Measurements from ENCODE around the gene DYNC1LI1. TPM values are rescaled to one million over a fixed set of nuclear protein-coding genes. Genes with fewer than 3 reads are reported as not detected.

DYNC1LI1 gene
- total and polyA plus RNA-seq, 2 of the 4 experiments (the other 2 are of a cell fraction), result 25.2 to 30.8 TPM

GRCh38 chr3:32511005-32511404 lies 59.7 kb downstream of the DYNC1LI1 start:
- H3K27ac ChIP-seq (ENCODE audit: insufficient read depth, low read length), result no peak overlapping the region
- H3K9ac ChIP-seq (ENCODE audit: low read depth, low read length), result no peak overlapping the region
- POLR2A ChIA-PET (ENCODE audit: unreplicated experiment), result interaction anchor here (0.6 kb wide), 1 partner anchor 174 kb away, joined by 8 read pairs; the partner anchor contains the start of gene CNOT10
- H4K5ac ChIP-seq (ENCODE audit: low read depth, low read length), result no peak overlapping the region
- H2BK5ac ChIP-seq (ENCODE audit: low read depth, low read length, poor library complexity, severe bottlenecking), result no peak overlapping the region
- no peak overlapping the region for H2BK15ac ChIP-seq (ENCODE audit: low read depth, low read length)
- no peak overlapping the region for H3K4ac ChIP-seq (ENCODE audit: low read depth, low read length)
- no peak overlapping the region for H3K23ac ChIP-seq (ENCODE audit: low read depth, low read length)
- ATAC-seq (ENCODE audit: low read depth) (no peak), DNase-seq (no peak)
- H3K18ac ChIP-seq (ENCODE audit: low read depth, low read length), result no peak overlapping the region
- H2AK5ac ChIP-seq (ENCODE audit: low read depth, low read length), result no peak overlapping the region
- no peak overlapping the region for H2AFZ ChIP-seq (replicated peaks; ENCODE audit: low read length, poor library complexity)
- no peaks in the 10 kb centered on the region for H3K36me3 ChIP-seq (ENCODE audit: control insufficient read depth, insufficient read depth, low read length)
- dilution Hi-C loops (cut with HindIII; ENCODE audit: low sequenced_read_pairs, unreplicated experiment) (no loop called here), intact Hi-C loops (cut with micrococcal nuclease) (loop anchor here (2.0 kb wide), 2 partner anchors 60 to 222 kb away; partner anchors contain the start of gene DYNC1LI1), in situ Hi-C loops (cut with MboI; ENCODE audit: low sequenced_read_pairs) (no loop called here)
- no peaks in the 10 kb centered on the region for H3K4me1 ChIP-seq (ENCODE audit: control insufficient read depth, insufficient read depth, low read length)
- H3K9me1 ChIP-seq (ENCODE audit: insufficient read depth, low read length), result no peaks in the 10 kb centered on the region
- no peak overlapping the region for H4K8ac ChIP-seq (ENCODE audit: low read depth in 2 of 2, low read length in 2 of 2)
- TF ChIP-seq RCOR1 (IDR thresholded peaks at IDR 0.05; ENCODE audit: insufficient replicate concordance, low read length), result no peak
- no peak for TF ChIP-seq FOS (IDR thresholded peaks at IDR 0.05; ENCODE audit: low read depth, low read length)
- no peak for TF ChIP-seq ELK1 (IDR thresholded peaks at IDR 0.05; ENCODE audit: borderline replicate concordance, low read depth, low read length)
- H3K4me2 ChIP-seq (ENCODE audit: low read depth, low read length), result no peak overlapping the region
- H3K79me1 ChIP-seq (ENCODE audit: low read depth in 1 of 2, low read length in 2 of 2), result no peaks in the 10 kb centered on the region
- H4K91ac ChIP-seq (ENCODE audit: insufficient read depth, low read depth, low read length), result no peak overlapping the region
- H3K4me3 ChIP-seq (ENCODE audit: insufficient read depth, low read depth, low read length), result no peak overlapping the region
- H2BK120ac ChIP-seq (ENCODE audit: low read depth, low read length), result no peak overlapping the region
- no peaks in the 10 kb centered on the region for H4K20me1 ChIP-seq (ENCODE audit: insufficient read depth, low read length)
- no peak overlapping the region for H2AK9ac ChIP-seq (replicated peaks; ENCODE audit: low read depth, low read length, poor library complexity)
- no CpG with 5 or more reads among the region's 2 CpGs for WGBS, 2 experiments (ENCODE audit: extremely low coverage in 2 of 2, insufficient read length in 1 of 2)
- no TSS peak for BruUV-seq (replicated peaks)
- H3K9me3 ChIP-seq (ENCODE audit: control insufficient read depth, insufficient read depth, low read length), result no peaks in the 10 kb centered on the region
- H2BK20ac ChIP-seq (ENCODE audit: low read depth, low read length), result no peak overlapping the region
- H3K56ac ChIP-seq (ENCODE audit: extremely low read depth, insufficient read depth, low read length), result no peak overlapping the region
- CTCF ChIA-PET, result no interaction called here
- no peaks in the 10 kb centered on the region for H3K27me3 ChIP-seq (ENCODE audit: control insufficient read depth, insufficient read depth, low read length)
- H3K14ac ChIP-seq (replicated peaks; ENCODE audit: low read depth, low read length), result no peak overlapping the region

Data from IMR-90 (cell line).